Prostate gland (tissue), 2 donors: Measurements from ENCODE around the gene BAX. TPM values are rescaled to one million over a fixed set of nuclear protein-coding genes. Genes with fewer than 3 reads are reported as not detected.
"Not testable (repeated sequence)": the region's sequence is repeated elsewhere in the genome, so short reads cannot be mapped to it uniquely, and the experiment has no call there.

ENCODE experiments used
- DNase-seq: peaks from one replicate; pipeline ENCODE4 v3.0.0-alpha.2; 2019; ENCODE audit warnings: low spot score
- H3K27ac ChIP-seq, 2 donors: fragments of 200-600 bp; sonication (generic); 2 replicates each; pipeline ENCODE4 v1.5.1; 2017 to 2019
- H3K27me3 ChIP-seq: fragments of 200-600 bp; sonication (generic); replicated peaks from 2 replicates; pipeline ENCODE4 v1.5.1; 2019; ENCODE audit not compliant: insufficient read depth
- H3K36me3 ChIP-seq, 2 donors: fragments of 200-600 bp; sonication (generic); 1 replicate in 1 of 2; 2 replicates in 1 of 2; pipeline versions ENCODE4 v1.5.1 to v1.8.1; 2017 to 2019
- H3K4me1 ChIP-seq: fragments of 200-600 bp; sonication (generic); replicated peaks from 2 replicates; pipeline ENCODE4 v1.5.1; 2019
- H3K4me3 ChIP-seq, 2 donors: fragments of 200-600 bp; sonication (generic); 2 replicates each; pipeline ENCODE4 v1.5.1; 2017 to 2019
- H3K9me3 ChIP-seq: fragments of 200-600 bp; sonication (generic); 2 replicates; pipeline ENCODE4 v1.5.1; 2017
- POLR2A ChIP-seq: fragments of 450-650 bp; IDR thresholded peaks from one replicate; pipeline ENCODE4 v1.6.1; 2016; ENCODE audit warnings: antibody characterized with exemption, mild to moderate bottlenecking
- POLR2AphosphoS5 ChIP-seq: sonication (generic); formaldehyde crosslinking; IDR thresholded peaks from one replicate; pipeline ENCODE4 v1.6.1; 2017; ENCODE audit warnings: antibody characterized with exemption
- WGBS: methylation state at CpG from one replicate; pipeline ENCODE4 v1.1.5; 2018; 5-methylcytosine and 5-hydroxymethylcytosine counted together
- intact Hi-C: fragments of 100-400 bp; cut with DNase I; formaldehyde crosslinking; loops from one replicate; pipeline ENCODE4 v1.14.2; 2022
- total RNA-seq, 2 donors: library from RNA; depleted of rRNA; stranded (reverse); fragments of >200 nt; gene quantifications; one replicate each; pipeline ENCODE4 v1.1.0, GENCODE V29; 2016
- TF ChIP-seq, protein P1 (sequence below), 4 experiments: fragments of 200-600 bp in 2 of 4; fragments of 450-650 bp in 2 of 4; sonication (generic) in 2 of 4; IDR thresholded peaks; 1 replicate in 3 of 4; 2 replicates in 1 of 4; pipeline ENCODE4 v1.5.1; 2016 to 2019; ENCODE audit warnings: antibody characterized with exemption in 4 of 4, mild to moderate bottlenecking in 2 of 4, moderate library complexity in 2 of 4

The BAX gene
- total RNA-seq: 10 to 100 TPM; 52.1 to 62.3 TPM

DNA sequence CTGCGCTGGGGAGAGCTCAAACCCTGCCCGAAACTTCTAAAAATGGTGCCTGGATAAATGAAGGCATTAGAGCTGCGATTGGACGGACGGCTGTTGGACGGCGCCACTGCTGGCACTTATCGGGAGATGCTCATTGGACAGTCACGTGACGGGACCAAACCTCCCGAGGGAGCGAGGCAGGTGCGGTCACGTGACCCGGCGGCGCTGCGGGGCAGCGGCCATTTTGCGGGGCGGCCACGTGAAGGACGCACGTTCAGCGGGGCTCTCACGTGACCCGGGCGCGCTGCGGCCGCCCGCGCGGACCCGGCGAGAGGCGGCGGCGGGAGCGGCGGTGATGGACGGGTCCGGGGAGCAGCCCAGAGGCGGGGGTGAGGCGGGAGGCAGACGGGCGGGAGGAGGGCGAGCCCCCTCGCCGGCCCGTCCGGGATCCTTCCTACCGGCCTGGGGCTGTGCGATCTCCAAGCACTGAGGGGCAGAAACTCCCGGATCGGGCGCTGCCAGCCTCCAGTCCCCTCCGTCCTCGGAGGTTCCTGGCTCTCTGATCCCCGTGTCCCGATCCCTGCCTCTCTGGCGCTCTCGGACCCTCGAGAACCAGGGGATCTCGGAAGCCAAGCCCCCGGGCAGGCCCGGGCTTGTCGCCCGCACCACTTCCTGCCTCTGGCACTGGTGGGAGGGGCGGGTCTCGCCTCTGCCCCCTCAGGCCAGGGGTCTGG is at the start of gene BAX:
TSS of gene BAX (plus strand) at position 281 of the 713 bp plus-strand sequence. CDS start at position 335, 54 bp downstream.
- WGBS: under 1% methylated on average over 45 of the region's 71 CpGs
- no peaks in the 10 kb centered on the region for H3K27me3 ChIP-seq
- intact Hi-C loops: no loop called here

DNA sequence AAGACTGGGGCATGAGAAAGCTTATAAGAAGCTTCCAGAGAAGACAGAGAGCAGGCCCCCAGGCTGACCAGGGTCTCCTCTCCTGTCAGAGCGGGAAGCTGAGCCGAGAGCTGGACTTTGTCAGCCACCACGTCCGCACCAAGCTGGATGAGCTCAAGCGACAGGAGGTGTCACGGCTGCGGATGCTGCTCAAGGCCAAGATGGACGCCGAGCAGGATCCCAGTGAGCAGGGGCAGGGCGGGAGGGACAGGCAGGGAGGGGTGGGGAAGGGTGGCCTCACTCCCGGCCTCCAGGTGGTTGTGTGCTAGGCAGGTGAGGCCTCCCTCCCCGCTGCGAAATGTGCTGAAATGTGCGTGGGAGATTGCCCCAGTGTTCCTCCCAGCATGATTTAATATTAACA is 49.0 kb upstream of the BAX start:
- no peak overlapping the region for H3K27ac ChIP-seq
- H3K4me3 ChIP-seq: no peak overlapping the region
- H3K27me3 ChIP-seq: no peaks in the 10 kb centered on the region
- intact Hi-C loops: no loop called here
- H3K9me3 ChIP-seq: no peaks in the 10 kb centered on the region
- H3K4me1 ChIP-seq: no peaks in the 10 kb centered on the region
- no peaks in the 10 kb centered on the region for H3K36me3 ChIP-seq
- 88% methylated on average over 14 of the region's 14 CpGs for WGBS
- no peak for DNase-seq
- TF ChIP-seq, protein P1, sequence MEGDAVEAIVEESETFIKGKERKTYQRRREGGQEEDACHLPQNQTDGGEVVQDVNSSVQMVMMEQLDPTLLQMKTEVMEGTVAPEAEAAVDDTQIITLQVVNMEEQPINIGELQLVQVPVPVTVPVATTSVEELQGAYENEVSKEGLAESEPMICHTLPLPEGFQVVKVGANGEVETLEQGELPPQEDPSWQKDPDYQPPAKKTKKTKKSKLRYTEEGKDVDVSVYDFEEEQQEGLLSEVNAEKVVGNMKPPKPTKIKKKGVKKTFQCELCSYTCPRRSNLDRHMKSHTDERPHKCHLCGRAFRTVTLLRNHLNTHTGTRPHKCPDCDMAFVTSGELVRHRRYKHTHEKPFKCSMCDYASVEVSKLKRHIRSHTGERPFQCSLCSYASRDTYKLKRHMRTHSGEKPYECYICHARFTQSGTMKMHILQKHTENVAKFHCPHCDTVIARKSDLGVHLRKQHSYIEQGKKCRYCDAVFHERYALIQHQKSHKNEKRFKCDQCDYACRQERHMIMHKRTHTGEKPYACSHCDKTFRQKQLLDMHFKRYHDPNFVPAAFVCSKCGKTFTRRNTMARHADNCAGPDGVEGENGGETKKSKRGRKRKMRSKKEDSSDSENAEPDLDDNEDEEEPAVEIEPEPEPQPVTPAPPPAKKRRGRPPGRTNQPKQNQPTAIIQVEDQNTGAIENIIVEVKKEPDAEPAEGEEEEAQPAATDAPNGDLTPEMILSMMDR (IDR thresholded peaks at IDR 0.05): no peak
- TF ChIP-seq POLR2AphosphoS5 (no peak), POLR2A (no peak)

More for the DNA sequence above, at the start of gene BAX:
- TF ChIP-seq POLR2A: peak; percentile 83
- peak; percentile 95 for TF ChIP-seq POLR2AphosphoS5
- TF ChIP-seq, protein P1 (IDR thresholded peaks at IDR 0.05): peak in 2 of 4 experiments; percentile 33 to 38
- Histone ChIP-seq H3K4me1 (no peaks in the 10 kb centered on the region), H3K36me3 (no peaks in the 10 kb centered on the region), H3K9me3 (no peaks in the 10 kb centered on the region), H3K27ac (peak within 1 kb of the TSS; percentile 77 to 81), H3K4me3 (peak within 1 kb of the TSS; percentile 79 to 93)
- peak; percentile 95 for DNase-seq

DNA sequence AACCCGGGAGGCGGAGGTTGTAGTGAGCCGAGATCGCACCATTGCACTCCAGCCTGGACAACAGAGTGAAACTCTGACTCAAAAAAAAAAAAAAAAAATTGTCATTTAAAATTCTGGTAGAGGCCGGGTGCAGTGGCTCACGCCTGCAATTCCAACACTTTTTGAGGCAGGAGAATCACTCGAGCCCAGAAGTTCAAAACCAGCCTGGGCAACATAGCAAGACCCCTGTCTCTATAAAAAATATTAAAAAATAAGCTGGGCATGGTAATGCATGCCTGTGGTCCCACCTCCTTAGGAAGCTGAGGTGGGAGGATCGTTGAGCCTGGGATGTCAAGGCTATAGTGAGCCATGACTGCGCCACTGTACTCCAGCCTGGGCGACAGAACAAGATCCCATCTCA is 48.4 kb upstream of the BAX start:
- H3K27me3 ChIP-seq: no peaks in the 10 kb centered on the region
- H3K27ac ChIP-seq: no peak overlapping the region
- no peaks in the 10 kb centered on the region for H3K4me1 ChIP-seq
- intact Hi-C loops: no loop called here
- no peaks in the 10 kb centered on the region for H3K9me3 ChIP-seq
- 98% methylated on average over 10 of the region's 10 CpGs for WGBS
- no peaks in the 10 kb centered on the region for H3K36me3 ChIP-seq
- no peak for DNase-seq
- H3K4me3 ChIP-seq: no peak overlapping the region
- TF ChIP-seq POLR2A: no peak
- TF ChIP-seq, protein P1 (IDR thresholded peaks at IDR 0.05): no peak
- no peak for TF ChIP-seq POLR2AphosphoS5

DNA sequence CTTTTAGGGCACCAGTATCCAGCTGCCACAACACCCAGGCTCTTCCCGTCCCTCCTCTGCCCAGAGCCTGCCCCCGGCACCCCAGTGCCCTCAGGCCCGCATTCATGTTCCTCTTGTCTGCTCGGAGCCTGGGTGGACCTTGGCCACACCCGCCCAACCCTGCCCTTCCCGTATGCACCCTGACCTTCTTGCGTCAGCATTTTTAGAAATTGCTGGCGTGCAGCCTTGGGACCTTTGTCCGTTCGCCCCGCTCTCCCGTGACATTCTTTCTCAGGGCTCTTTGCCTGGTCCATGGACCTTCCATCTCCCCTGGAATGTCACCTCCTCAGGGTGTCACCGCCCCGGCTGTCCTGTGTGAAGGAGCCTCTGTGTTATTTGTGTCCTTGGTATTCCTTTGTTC is 47.0 kb upstream of the BAX start:
- H3K4me1 ChIP-seq: no peaks in the 10 kb centered on the region
- WGBS: 91% methylated on average over 14 of the region's 14 CpGs
- intact Hi-C loops: no loop called here
- H3K27ac ChIP-seq: no peak overlapping the region
- H3K4me3 ChIP-seq: no peak overlapping the region
- no peaks in the 10 kb centered on the region for H3K9me3 ChIP-seq
- H3K27me3 ChIP-seq: no peaks in the 10 kb centered on the region
- H3K36me3 ChIP-seq: peaks cover 0 to 6% of the 10 kb centered on the region in 2 donors
- TF ChIP-seq POLR2A: no peak
- TF ChIP-seq, protein P1 (IDR thresholded peaks at IDR 0.05): no peak
- TF ChIP-seq POLR2AphosphoS5: no peak
- DNase-seq: no peak

DNA sequence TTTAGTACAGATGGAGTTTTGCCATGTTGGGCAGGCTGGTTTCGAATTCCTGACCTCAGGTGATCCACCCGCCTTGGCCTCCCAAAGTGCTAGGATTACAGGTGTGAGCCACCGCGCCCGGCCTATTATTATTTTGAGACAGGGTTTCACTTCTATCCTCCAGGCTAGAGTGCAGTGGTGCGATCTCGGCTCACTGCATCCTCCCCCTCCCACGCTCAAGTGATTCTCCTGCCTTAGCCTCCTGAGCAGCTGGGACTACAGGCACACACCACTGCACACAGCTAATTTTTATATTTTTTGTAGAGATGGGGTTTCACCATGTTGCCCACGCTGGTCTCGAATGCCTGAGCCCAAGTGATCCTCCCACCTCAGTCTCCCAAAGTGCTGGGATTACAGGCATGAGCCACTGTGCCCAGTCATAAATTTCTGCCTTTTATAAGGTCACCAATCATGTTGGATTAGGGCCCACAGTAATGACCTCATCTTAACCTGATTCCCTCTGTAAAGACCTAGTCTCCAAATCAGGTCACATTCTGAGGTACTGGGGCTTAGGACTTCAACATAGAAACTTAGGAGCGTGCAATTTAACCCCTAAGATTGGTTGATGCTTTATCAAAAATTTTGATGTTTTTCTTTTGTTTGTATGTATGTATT is 45.1 kb upstream of the BAX start:
- H3K27ac ChIP-seq, H3K27me3 ChIP-seq, H3K4me3 ChIP-seq, DNase-seq, intact Hi-C loops, H3K9me3 ChIP-seq, H3K4me1 ChIP-seq: not testable (repeated sequence)
- WGBS: 97% methylated on average over 11 of the region's 11 CpGs
- peaks cover 0 to 15% of the 10 kb centered on the region in 2 donors for H3K36me3 ChIP-seq
